HEK293 (cell line): ENCODE measurements around the gene SNAPIN.

ENCODE experiments used
- MYNN ChIP-seq: fragments of 450-650 bp; formaldehyde crosslinking; IDR thresholded peaks from 2 replicates; pipeline ENCODE4 v1.5.1; 2016; ENCODE audit warnings: missing biosample characterization, missing genetic modification characterization, borderline replicate concordance
- ZNF214 ChIP-seq: fragments of 450-650 bp; formaldehyde crosslinking; IDR thresholded peaks from 2 replicates; pipeline ENCODE4 v1.5.1; 2017; ENCODE audit warnings: missing biosample characterization, mild to moderate bottlenecking, missing genetic modification characterization, borderline replicate concordance
- ZNF23 ChIP-seq: fragments of 450-650 bp; formaldehyde crosslinking; IDR thresholded peaks from 2 replicates; pipeline ENCODE4 v1.5.1; 2016; ENCODE audit warnings: missing biosample characterization, missing genetic modification characterization, borderline replicate concordance
- ZNF350 ChIP-seq: fragments of 450-650 bp; formaldehyde crosslinking; IDR thresholded peaks from 2 replicates; pipeline ENCODE4 v1.5.0; 2017; ENCODE audit warnings: missing biosample characterization, mild to moderate bottlenecking, missing genetic modification characterization
- ZNF768 ChIP-seq: fragments of 450-650 bp; formaldehyde crosslinking; IDR thresholded peaks from 2 replicates; pipeline ENCODE4 v1.5.1; 2018; ENCODE audit warnings: missing biosample characterization, mild to moderate bottlenecking, missing genetic modification characterization
- TF ChIP-seq, protein P1 (sequence below): fragments of 450-650 bp; formaldehyde crosslinking; IDR thresholded peaks from 2 replicates; pipeline ENCODE4 v1.5.1; 2016; ENCODE audit warnings: missing biosample characterization, missing genetic modification characterization
- TF ChIP-seq, protein P2 (sequence below): fragments of 450-650 bp; formaldehyde crosslinking; IDR thresholded peaks from 2 replicates; pipeline ENCODE4 v1.5.1; 2016; ENCODE audit warnings: missing biosample characterization, missing genetic modification characterization

DNA sequence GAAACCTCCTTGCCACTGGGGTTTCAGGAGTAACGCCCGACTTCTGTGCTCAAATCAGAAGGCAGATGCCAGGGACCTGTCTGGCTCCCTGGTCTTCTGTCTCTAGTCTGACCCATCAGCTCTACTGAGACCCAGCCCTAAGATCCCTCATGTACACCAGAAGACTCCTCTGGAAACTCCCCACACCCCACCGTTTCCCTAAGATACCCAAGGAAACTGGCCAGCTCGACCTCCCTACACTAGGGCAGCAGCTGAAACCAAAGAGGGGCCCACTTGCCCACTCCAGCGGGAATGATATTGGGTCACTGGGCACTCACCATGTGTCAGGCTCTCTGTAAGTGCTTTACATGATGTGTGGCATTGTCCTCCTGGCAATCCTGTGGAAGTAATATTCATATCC lies 45.1 kb upstream of the SNAPIN start:
- no peak for TF ChIP-seq ZNF768 (tag by site-specific recombination)
- TF ChIP-seq, protein P1, sequence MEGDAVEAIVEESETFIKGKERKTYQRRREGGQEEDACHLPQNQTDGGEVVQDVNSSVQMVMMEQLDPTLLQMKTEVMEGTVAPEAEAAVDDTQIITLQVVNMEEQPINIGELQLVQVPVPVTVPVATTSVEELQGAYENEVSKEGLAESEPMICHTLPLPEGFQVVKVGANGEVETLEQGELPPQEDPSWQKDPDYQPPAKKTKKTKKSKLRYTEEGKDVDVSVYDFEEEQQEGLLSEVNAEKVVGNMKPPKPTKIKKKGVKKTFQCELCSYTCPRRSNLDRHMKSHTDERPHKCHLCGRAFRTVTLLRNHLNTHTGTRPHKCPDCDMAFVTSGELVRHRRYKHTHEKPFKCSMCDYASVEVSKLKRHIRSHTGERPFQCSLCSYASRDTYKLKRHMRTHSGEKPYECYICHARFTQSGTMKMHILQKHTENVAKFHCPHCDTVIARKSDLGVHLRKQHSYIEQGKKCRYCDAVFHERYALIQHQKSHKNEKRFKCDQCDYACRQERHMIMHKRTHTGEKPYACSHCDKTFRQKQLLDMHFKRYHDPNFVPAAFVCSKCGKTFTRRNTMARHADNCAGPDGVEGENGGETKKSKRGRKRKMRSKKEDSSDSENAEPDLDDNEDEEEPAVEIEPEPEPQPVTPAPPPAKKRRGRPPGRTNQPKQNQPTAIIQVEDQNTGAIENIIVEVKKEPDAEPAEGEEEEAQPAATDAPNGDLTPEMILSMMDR: no peak
- TF ChIP-seq ZNF23 (tag by site-specific recombination): no peak
- TF ChIP-seq, protein P2, sequence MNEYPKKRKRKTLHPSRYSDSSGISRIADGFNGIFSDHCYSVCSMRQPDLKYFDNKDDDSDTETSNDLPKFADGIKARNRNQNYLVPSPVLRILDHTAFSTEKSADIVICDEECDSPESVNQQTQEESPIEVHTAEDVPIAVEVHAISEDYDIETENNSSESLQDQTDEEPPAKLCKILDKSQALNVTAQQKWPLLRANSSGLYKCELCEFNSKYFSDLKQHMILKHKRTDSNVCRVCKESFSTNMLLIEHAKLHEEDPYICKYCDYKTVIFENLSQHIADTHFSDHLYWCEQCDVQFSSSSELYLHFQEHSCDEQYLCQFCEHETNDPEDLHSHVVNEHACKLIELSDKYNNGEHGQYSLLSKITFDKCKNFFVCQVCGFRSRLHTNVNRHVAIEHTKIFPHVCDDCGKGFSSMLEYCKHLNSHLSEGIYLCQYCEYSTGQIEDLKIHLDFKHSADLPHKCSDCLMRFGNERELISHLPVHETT (tag by site-specific recombination): no peak
- no peak for TF ChIP-seq MYNN (tag by site-specific recombination)
- no peak for TF ChIP-seq ZNF350 (tag by site-specific recombination)
- TF ChIP-seq ZNF214 (tag by site-specific recombination): no peak
